K562 (cell line): ENCODE results near the gene RAB24. TPM values are rescaled to one million over a fixed set of nuclear protein-coding genes. Genes with fewer than 3 reads are reported as not detected.
"Not testable (repeated sequence)": the region's sequence is repeated elsewhere in the genome, so short reads cannot be mapped to it uniquely, and the experiment has no call there.

Experiments
- ATAC-seq: fragments of 200-7000 bp; cut with Tn5 transposase; 3 replicates; pipeline ENCODE4 v1.9.1; 2020; ENCODE audit warnings: moderate library complexity
- BruUV-seq: library from RNA; stranded (reverse); fragments of 400-500 nt; replicated peaks from 2 replicates; lab custom pipeline; 2021; lab: Mats Ljungman, UMichigan
- CTCF ChIA-PET: fragments of 300-600 bp; formaldehyde crosslinking; extraction: SDS; loops from one replicate; lab custom pipeline; 2021; ENCODE audit warnings: low intra/inter-chr PET ratio; lab: Yijun Ruan, JAX
- POLR2A ChIA-PET: fragments of 300-600, 350-650 bp; sonication (Branson Sonifier 250); formaldehyde crosslinking; extraction: SDS; loops from one replicate; lab custom pipeline; 2021; ENCODE audit warnings: antibody characterized with exemption, inconsistent platforms; lab: Yijun Ruan, JAX
- DNase-seq, 4 experiments: peaks; one replicate each; pipeline versions ENCODE4 v3.0.0 to v3.0.0-alpha.2; 2011 to 2018; ENCODE audit warnings: low spot score in 3 of 4, mixed read lengths in 3 of 4; ENCODE audit errors: extremely low read depth in 1 of 4
- FAIRE-seq: peaks from 2 replicates; lab custom pipeline; 2011; peaks lifted over from hg19 to GRCh38; lab: Jason Lieb, UNC
- H2AFZ ChIP-seq: 2 replicates; pipeline ENCODE4 v1.6.0; 2011; ENCODE audit warnings: low read depth, low read length, control low read depth, inconsistent platforms
- H3K27ac ChIP-seq: fragments of 200-600 bp; 3 replicates; pipeline ENCODE4 v1.8.0; 2011; ENCODE audit warnings: low read depth, mild to moderate bottlenecking, control low read depth, inconsistent platforms, low read length, moderate library complexity, mixed read lengths; ENCODE audit errors: extremely low read depth
- H3K27me3 ChIP-seq, 2 experiments: fragments of 300-600 bp in 1 of 2; 2 replicates in 1 of 2; 3 replicates in 1 of 2; pipeline versions ENCODE4 v1.6.0 to v1.8.0; 2011; ENCODE audit warnings: inconsistent platforms in 2 of 2, low read length in 2 of 2, mild to moderate bottlenecking in 1 of 2, mixed read lengths in 1 of 2, moderate library complexity in 1 of 2; ENCODE audit not compliant: control insufficient read depth in 2 of 2, insufficient read depth in 2 of 2
- H3K36me3 ChIP-seq: fragments of 300-600 bp; 3 replicates; pipeline ENCODE4 v1.8.0; 2011; ENCODE audit warnings: mild to moderate bottlenecking, low read length, inconsistent platforms; ENCODE audit not compliant: control insufficient read depth, insufficient read depth
- H3K4me1 ChIP-seq, 2 experiments: fragments of 200-600 bp in 1 of 2; replicated peaks in 1 of 2; 2 replicates in 1 of 2; 3 replicates in 1 of 2; pipeline versions ENCODE4 v1.5.1 to v1.8.0; 2011; ENCODE audit warnings: inconsistent platforms in 2 of 2, low read length in 2 of 2, mild to moderate bottlenecking in 1 of 2, mixed read lengths in 1 of 2, moderate library complexity in 1 of 2; ENCODE audit not compliant: control insufficient read depth in 2 of 2, insufficient read depth in 2 of 2
- H3K4me2 ChIP-seq: 2 replicates; pipeline ENCODE4 v1.6.1; 2011; ENCODE audit warnings: low read length, control low read depth, inconsistent platforms, mixed read lengths; ENCODE audit not compliant: insufficient read depth
- H3K4me3 ChIP-seq: fragments of 200-600 bp; sonication (generic), shearing (Covaris generic); 2 replicates; pipeline ENCODE4 v1.5.1; 2016; ENCODE audit warnings: control low read depth, inconsistent platforms
- H3K79me2 ChIP-seq: fragments of 200-600 bp; 3 replicates; pipeline ENCODE4 v1.8.0; 2011; ENCODE audit warnings: low read length, inconsistent platforms; ENCODE audit not compliant: control insufficient read depth, insufficient read depth
- H3K9ac ChIP-seq, 2 experiments: 2 replicates each; pipeline versions ENCODE4 v1.6.0 to v1.6.1; 2011; ENCODE audit warnings: low read depth in 2 of 2, low read length in 2 of 2, control low read depth in 1 of 2, inconsistent platforms in 1 of 2, mild to moderate bottlenecking in 1 of 2, mixed read lengths in 1 of 2; ENCODE audit not compliant: insufficient read depth in 1 of 2
- H3K9me1 ChIP-seq: one replicate; pipeline ENCODE4 v1.6.0; 2011; ENCODE audit warnings: inconsistent platforms, mild to moderate bottlenecking, low read length, moderate library complexity; ENCODE audit not compliant: control insufficient read depth, insufficient read depth
- H3K9me3 ChIP-seq: replicated peaks from 2 replicates; pipeline ENCODE4 v1.5.1; 2011; ENCODE audit warnings: low read depth, low read length, inconsistent platforms; ENCODE audit not compliant: control insufficient read depth, insufficient read depth
- H4K20me1 ChIP-seq: replicated peaks from 2 replicates; pipeline ENCODE4 v1.6.1; 2011; ENCODE audit warnings: low read length, inconsistent platforms, mixed read lengths; ENCODE audit not compliant: control insufficient read depth, insufficient read depth
- MCM7 ChIP-seq, 2 experiments: fragments of 450-650 bp; IDR thresholded peaks; 2 replicates each; pipeline ENCODE4 v1.6.1; 2016 to 2018
- NFE2 ChIP-seq: IDR thresholded peaks from 2 replicates; pipeline ENCODE4 v1.6.1; 2014; ENCODE audit warnings: antibody characterized with exemption, low read depth
- POU5F1 ChIP-seq: fragments of 150-350 bp; IDR thresholded peaks from 2 replicates; pipeline ENCODE4 v1.6.1; 2014; ENCODE audit warnings: borderline replicate concordance, low read length, low read depth, mild to moderate bottlenecking; ENCODE audit not compliant: partially characterized antibody
- RB1 ChIP-seq: fragments of 450-650 bp; IDR thresholded peaks from 2 replicates; pipeline ENCODE4 v1.6.1; 2017; ENCODE audit warnings: low read depth, mild to moderate bottlenecking
- RBFOX2 ChIP-seq: fragments of 200-400 bp; formaldehyde crosslinking; IDR thresholded peaks from 2 replicates; pipeline ENCODE4 v1.6.1; 2017; ENCODE audit warnings: low read depth, mild to moderate bottlenecking, low read length, moderate library complexity
- ZEB2 ChIP-seq: fragments of 450-650 bp; IDR thresholded peaks from 2 replicates; pipeline ENCODE4 v1.6.1; 2016
- WGBS: fragments of 100-300 bp; shearing (Covaris generic); methylation state at CpG from one replicate; pipeline ENCODE4 v1.1.6; 2016; ENCODE audit warnings: low coverage, mixed read lengths; ENCODE audit not compliant: insufficient coverage; ENCODE audit errors: missing lambda C conversion rate; 5-methylcytosine and 5-hydroxymethylcytosine counted together
- in situ Hi-C: fragments of 300-500 bp; cut with MboI; formaldehyde crosslinking; loops from 4 replicates; pipeline ENCODE4 v1.15.0; 2018; ENCODE audit warnings: inconsistent platforms, mixed read lengths
- intact Hi-C: fragments of 100-400 bp; cut with micrococcal nuclease; formaldehyde crosslinking; loops from 2 replicates; pipeline ENCODE4 v1.14.2; 2022
- polyA plus RNA-seq, 8 experiments: library from polyadenylated mRNA; depleted of rRNA in 4 of 8; stranded (reverse) in 5 of 8; unstranded in 3 of 8; fragments of >200 nt; fragmentation: Nextera tagmentation in 2 of 8; fragmentation: Illumina TruSeq in 1 of 8; extraction: Ambion mirVana in 2 of 8; extraction: Trizol in 1 of 8; gene quantifications; 2 replicates each; pipeline versions ENCODE4 v1.2.1 to v1.2.3, GENCODE V29; 2011 to 2014; ENCODE audit warnings: inconsistent platforms in 1 of 8, missing spikeins in 1 of 8
- total RNA-seq, 7 experiments: library from RNA; depleted of rRNA in 6 of 7; stranded (reverse); fragments of >200 nt in 6 of 7; fragmentation: Illumina TruSeq in 2 of 7; extraction: Trizol in 2 of 7; gene quantifications; 2 replicates each; pipeline versions ENCODE4 v1.2.1 to v1.2.3, GENCODE V29; 2011 to 2021; ENCODE audit warnings: low replicate concordance in 1 of 7
- TF ChIP-seq, protein P1 (sequence below): fragments of 250-450 bp; sonication (Bioruptor Pico); IDR thresholded peaks from 2 replicates; pipeline ENCODE4 v1.5.0; 2020; ENCODE audit warnings: mild to moderate bottlenecking, borderline replicate concordance
- TF ChIP-seq, protein P2 (sequence below): fragments of 450-650 bp; IDR thresholded peaks from 2 replicates; pipeline ENCODE4 v1.6.1; 2016; ENCODE audit warnings: antibody characterized with exemption

Gene RAB24
- total and polyA plus RNA-seq, 9 of the 15 experiments (the other 6 are each of a cell fraction or from before 2014, with no cell fraction given), result 13.9 to 107 (median 34.8) TPM

DNA sequence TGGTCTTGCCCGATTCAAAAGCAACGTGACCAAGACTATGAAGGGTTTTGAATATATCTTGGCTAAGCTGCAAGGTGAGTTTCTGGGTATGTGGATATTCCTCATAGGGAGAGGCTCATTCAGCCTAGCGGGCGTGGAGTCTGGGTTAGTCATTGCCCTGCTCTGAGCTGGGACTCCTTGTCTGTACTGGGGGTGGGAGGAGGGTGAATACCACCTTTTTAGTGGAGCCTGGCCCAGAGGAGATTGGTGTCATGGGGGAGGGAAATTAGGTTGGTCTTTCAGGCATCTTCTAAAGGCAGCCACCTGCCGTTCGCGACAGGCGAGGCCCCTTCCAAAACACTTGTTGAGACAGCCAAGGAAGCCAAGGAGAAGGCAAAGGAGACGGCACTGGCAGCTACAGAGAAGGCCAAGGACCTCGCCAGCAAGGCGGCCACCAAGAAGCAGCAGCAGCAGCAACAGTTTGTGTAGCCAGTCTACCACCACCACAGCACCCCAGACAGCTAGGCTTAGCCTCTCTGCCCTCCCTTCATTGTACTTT lies 2.7 kb upstream of the RAB24 start:
- BruUV-seq, FAIRE-seq, H3K9ac ChIP-seq, H2AFZ ChIP-seq, H3K27me3 ChIP-seq, ATAC-seq, H4K20me1 ChIP-seq, H3K27ac ChIP-seq, H3K4me3 ChIP-seq, H3K4me2 ChIP-seq, in situ Hi-C loops, H3K9me3 ChIP-seq, H3K9me1 ChIP-seq, DNase-seq, intact Hi-C loops, CTCF ChIA-PET: not testable (repeated sequence)
- H3K36me3 ChIP-seq, result peaks cover 46% of the 10 kb centered on the region
- POLR2A ChIA-PET, result interaction anchor here (1.0 to 1.4 kb wide), 3 partner anchors 8 to 121 kb away, joined by 3 to 5 read pairs (median 4); partner anchors contain the start of gene LMAN2
- WGBS, result 94% methylated on average over 11 of the region's 11 CpGs
- peaks cover 33 to 60% of the 10 kb centered on the region in 2 experiments; a peak in 4 of 5 replicates for H3K4me1 ChIP-seq
- peaks cover 54% of the 10 kb centered on the region for H3K79me2 ChIP-seq
- peak; percentile 58 for TF ChIP-seq RBFOX2

DNA sequence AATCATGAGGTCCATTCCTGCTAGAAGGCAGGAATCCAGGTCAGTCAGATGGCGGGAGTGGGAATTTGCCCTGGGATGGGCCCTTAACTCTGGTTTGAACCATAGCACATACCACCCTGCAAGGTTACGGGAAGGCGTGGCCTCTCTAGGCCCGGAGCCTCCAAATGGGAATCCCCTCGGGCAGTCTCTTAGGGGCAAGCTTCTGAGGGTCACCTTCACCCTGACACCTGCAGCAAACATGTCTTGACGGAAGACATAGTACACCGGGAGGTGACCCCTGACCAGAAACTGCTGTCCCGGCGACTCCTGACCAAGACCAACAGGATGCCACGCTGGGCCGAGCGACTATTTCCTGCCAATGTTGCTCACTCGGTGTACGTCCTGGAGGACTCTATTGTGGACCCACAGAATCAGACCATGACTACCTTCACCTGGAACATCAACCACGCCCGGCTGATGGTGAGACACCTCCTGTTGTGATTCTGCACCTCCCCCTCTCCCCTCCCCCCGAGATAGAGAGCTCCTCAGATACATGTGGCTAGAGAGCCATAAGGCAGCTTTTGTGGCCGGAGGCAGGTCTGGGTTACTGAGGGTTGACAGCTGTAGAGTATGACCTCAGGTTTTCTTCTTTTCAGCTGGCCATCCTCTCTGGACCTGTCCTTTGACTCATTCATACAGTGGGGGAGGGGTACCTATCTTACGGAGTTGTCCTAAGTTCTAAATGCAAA lies 1.0 kb upstream of the RAB24 start:
- Histone ChIP-seq H3K27me3 (no peaks in the 10 kb centered on the region), H4K20me1 (peaks cover 10% of the 10 kb centered on the region), H3K4me3 (peak overlapping the region; percentile 88), H3K36me3 (peaks cover 56% of the 10 kb centered on the region), H3K9me1 (no peaks in the 10 kb centered on the region), H3K4me2 (peak overlapping the region; percentile 94), H3K4me1 (peaks cover 33 to 45% of the 10 kb centered on the region in 2 experiments), H3K9me3 (no peaks in the 10 kb centered on the region), H2AFZ (peak overlapping the region; percentile 86; the same call in 1 of the 2 replicates), H3K9ac (peak overlapping the region; percentile 93 to 99), H3K27ac (peak overlapping the region; percentile 89), H3K79me2 (peaks cover 48% of the 10 kb centered on the region)
- BruUV-seq, result TSS peak; percentile 67
- DNase-seq (peak; percentile 49 to 62 (median 54)), ATAC-seq (no peak), FAIRE-seq (peak; percentile 74)
- POLR2A ChIA-PET, result interaction anchor here (0.7 to 0.8 kb wide), 2 partner anchors 86 to 141 kb away, joined by 3 to 4 read pairs; no protein-coding TSS in a partner anchor
- 3% methylated on average over 15 of the region's 19 CpGs for WGBS
- in situ Hi-C loops, result no loop called here
- CTCF ChIA-PET, result interaction anchor here (0.6 kb wide), 1 partner anchor 657 kb away, joined by 3 read pairs; the partner anchor contains the start of gene TSPAN17
- intact Hi-C loops, result loop anchor here (5.0 kb wide), 1 partner anchor 172 kb away; the partner anchor contains the start of gene NSD1
- TF ChIP-seq POU5F1 (no peak), MCM7 (IDR thresholded peaks at IDR 0.05) (no peak), NFE2 (no peak), RB1 (no peak), ZEB2 (no peak)
- TF ChIP-seq, protein P1, sequence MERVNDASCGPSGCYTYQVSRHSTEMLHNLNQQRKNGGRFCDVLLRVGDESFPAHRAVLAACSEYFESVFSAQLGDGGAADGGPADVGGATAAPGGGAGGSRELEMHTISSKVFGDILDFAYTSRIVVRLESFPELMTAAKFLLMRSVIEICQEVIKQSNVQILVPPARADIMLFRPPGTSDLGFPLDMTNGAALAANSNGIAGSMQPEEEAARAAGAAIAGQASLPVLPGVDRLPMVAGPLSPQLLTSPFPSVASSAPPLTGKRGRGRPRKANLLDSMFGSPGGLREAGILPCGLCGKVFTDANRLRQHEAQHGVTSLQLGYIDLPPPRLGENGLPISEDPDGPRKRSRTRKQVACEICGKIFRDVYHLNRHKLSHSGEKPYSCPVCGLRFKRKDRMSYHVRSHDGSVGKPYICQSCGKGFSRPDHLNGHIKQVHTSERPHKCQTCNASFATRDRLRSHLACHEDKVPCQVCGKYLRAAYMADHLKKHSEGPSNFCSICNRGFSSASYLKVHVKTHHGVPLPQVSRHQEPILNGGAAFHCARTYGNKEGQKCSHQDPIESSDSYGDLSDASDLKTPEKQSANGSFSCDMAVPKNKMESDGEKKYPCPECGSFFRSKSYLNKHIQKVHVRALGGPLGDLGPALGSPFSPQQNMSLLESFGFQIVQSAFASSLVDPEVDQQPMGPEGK (CRISPR knock-in tag), result no peak
- TF ChIP-seq, protein P2, sequence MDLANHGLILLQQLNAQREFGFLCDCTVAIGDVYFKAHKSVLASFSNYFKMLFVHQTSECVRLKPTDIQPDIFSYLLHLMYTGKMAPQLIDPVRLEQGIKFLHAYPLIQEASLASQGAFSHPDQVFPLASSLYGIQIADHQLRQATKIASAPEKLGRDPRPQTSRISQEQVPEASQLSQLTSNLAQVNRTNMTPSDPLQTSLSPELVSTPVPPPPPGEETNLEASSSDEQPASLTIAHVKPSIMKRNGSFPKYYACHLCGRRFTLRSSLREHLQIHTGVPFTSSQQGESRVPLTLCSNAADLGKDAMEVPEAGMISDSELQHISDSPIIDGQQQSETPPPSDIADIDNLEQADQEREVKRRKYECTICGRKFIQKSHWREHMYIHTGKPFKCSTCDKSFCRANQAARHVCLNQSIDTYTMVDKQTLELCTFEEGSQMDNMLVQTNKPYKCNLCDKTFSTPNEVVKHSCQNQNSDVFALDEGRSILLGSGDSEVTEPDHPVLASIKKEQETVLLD, result 0 out of 2 replicates have a peak, but pooled peaks have one; percentile 15
